Sciatic nerve (tissue), 2 donors: Measurements from ENCODE around the gene XPR1. TPM values are rescaled to one million over a fixed set of nuclear protein-coding genes. Genes with fewer than 3 reads are reported as not detected.
"Not testable (repeated sequence)": the region's sequence is repeated elsewhere in the genome, so short reads cannot be mapped to it uniquely, and the experiment has no call there.

Experiments
- ATAC-seq: fragments of 200-7000 bp; cut with Tn5 transposase; one replicate; pipeline ENCODE4 v1.9.1; 2020; ENCODE audit warnings: mild to moderate bottlenecking, moderate library complexity
- DNase-seq: peaks from one replicate; pipeline ENCODE4 v3.0.0-alpha.2; 2020; ENCODE audit warnings: low spot score
- intact Hi-C: fragments of 100-400 bp; cut with DNase I; formaldehyde crosslinking; loops from one replicate; pipeline ENCODE4 v1.14.2; 2022
- total RNA-seq: library from RNA; stranded (reverse); fragmentation: NEBNext Ultra II Directional; extraction: Animal tissue kit (Norgen Biotek cat#: 25700); gene quantifications from one replicate; pipeline ENCODE4 v1.2.1, GENCODE V29; 2021
- donor health status: DM: no; HTN: no; CAD: no.
- donor health status: DM: no; HTN: no; CAD: no.

XPR1 gene
- total RNA-seq, 1 donor from 2014 or later, result 19.9 TPM

GRCh38 chr1:180845352-180845751 is 213.5 kb downstream of the XPR1 start:
- DNase-seq, result no peak
- no peak for ATAC-seq
- intact Hi-C loops, result no loop called here

GRCh38 chr1:180848191-180848590 is 216.4 kb downstream of the XPR1 start:
- ATAC-seq, result no peak
- intact Hi-C loops, result no loop called here
- no peak for DNase-seq

- no peak for DNase-seq
- ATAC-seq, result no peak
- intact Hi-C loops, result no loop called here
These were observed 217.4 kb downstream of the XPR1 start for GRCh38 chr1:180849031-180849775.

- no peak for ATAC-seq
- intact Hi-C loops, result loop anchor here (5.0 kb wide), 1 partner anchor 675 kb away; no protein-coding TSS in a partner anchor
- no peak for DNase-seq
These were observed 220.4 kb downstream of the XPR1 start for GRCh38 chr1:180851995-180852887.

GRCh38 chr1:180854001-180854400 is 222.2 kb downstream of the XPR1 start:
- ATAC-seq, result no peak
- intact Hi-C loops, result loop anchor here (5.0 kb wide), 1 partner anchor 677 kb away; no protein-coding TSS in a partner anchor
- no peak for DNase-seq

- intact Hi-C loops, result loop anchor here (5.0 kb wide), 1 partner anchor 677 kb away; no protein-coding TSS in a partner anchor
- ATAC-seq, result no peak
These were observed 222.6 kb downstream of the XPR1 start for GRCh38 chr1:180854456-180854855.

GRCh38 chr1:180857947-180858725 is 226.3 kb downstream of the XPR1 start:
- ATAC-seq, DNase-seq, intact Hi-C loops: not testable (repeated sequence)

More at GRCh38 chr1:180854456-180854855, 222.6 kb downstream of the XPR1 start:
- DNase-seq, result no peak

GRCh38 chr1:180859306-180859705 is 227.5 kb downstream of the XPR1 start:
- intact Hi-C loops, result no loop called here
- DNase-seq, result no peak
- ATAC-seq, result no peak

GRCh38 chr1:180860535-180860934 is 228.7 kb downstream of the XPR1 start:
- intact Hi-C loops, result loop anchor here (5.0 kb wide), 1 partner anchor 333 kb away; no protein-coding TSS in a partner anchor
- no peak for DNase-seq

GRCh38 chr1:180862305-180862704 is 230.5 kb downstream of the XPR1 start:
- DNase-seq (no peak), ATAC-seq (no peak)
- intact Hi-C loops, result loop anchor here (5.0 kb wide), 1 partner anchor 335 kb away; no protein-coding TSS in a partner anchor

More at GRCh38 chr1:180860535-180860934, 228.7 kb downstream of the XPR1 start:
- no peak for ATAC-seq

- ATAC-seq (peak; percentile 32), DNase-seq (no peak)
- intact Hi-C loops, result loop anchor here (5.0 kb wide), 1 partner anchor 336 kb away; no protein-coding TSS in a partner anchor
These were observed 231.4 kb downstream of the XPR1 start for GRCh38 chr1:180863158-180863775.

GRCh38 chr1:180881806-180882509 is 250.1 kb downstream of the XPR1 start:
- DNase-seq (no peak), ATAC-seq (peak; percentile 64)
- intact Hi-C loops, result loop anchor here (5.0 kb wide), 1 partner anchor 260 kb away; no protein-coding TSS in a partner anchor

- intact Hi-C loops, result loop anchor here (5.0 kb wide), 2 partner anchors 258 to 268 kb away; no protein-coding TSS in a partner anchor
- DNase-seq (no peak), ATAC-seq (no peak)
These were observed 252.9 kb downstream of the XPR1 start for GRCh38 chr1:180884588-180885300.

GRCh38 chr1:180886338-180886737 is 254.5 kb downstream of the XPR1 start:
- DNase-seq (no peak), ATAC-seq (no peak)
- intact Hi-C loops, result loop anchor here (5.0 kb wide), 1 partner anchor 266 kb away; no protein-coding TSS in a partner anchor

GRCh38 chr1:180887841-180888240 is 256.0 kb downstream of the XPR1 start:
- intact Hi-C loops, result loop anchor here (5.0 kb wide), 1 partner anchor 264 kb away; no protein-coding TSS in a partner anchor
- no peak for ATAC-seq
- DNase-seq, result no peak

- no peak for ATAC-seq
- DNase-seq, result no peak
- intact Hi-C loops, result loop anchor here (5.0 kb wide), 1 partner anchor 263 kb away; no protein-coding TSS in a partner anchor
These were observed 257.0 kb downstream of the XPR1 start for GRCh38 chr1:180888870-180889269.

- intact Hi-C loops, result loop anchor here (5.0 kb wide), 1 partner anchor 263 kb away; no protein-coding TSS in a partner anchor
- ATAC-seq (no peak), DNase-seq (no peak)
These were observed 257.5 kb downstream of the XPR1 start for GRCh38 chr1:180889325-180889724.
